CD8-positive, alpha-beta memory T cell (primary cell): Measurements from ENCODE around the gene XIRP1. TPM values are rescaled to one million over a fixed set of nuclear protein-coding genes. Genes with fewer than 3 reads are reported as not detected.

Source experiments
- CTCF ChIA-PET: fragments of 350-600 bp; sonication (Branson Sonifier 250); formaldehyde crosslinking; loops from one replicate; lab custom pipeline; 2021; ENCODE audit warnings: antibody characterized with exemption; lab: Charles Lee
- POLR2A ChIA-PET: fragments of 350-600 bp; sonication (Branson Sonifier 250); formaldehyde crosslinking; loops from one replicate; lab custom pipeline; 2021; ENCODE audit warnings: antibody characterized with exemption; lab: Charles Lee
- DNase-seq, 5 donors: peaks; one replicate each; pipeline versions ENCODE4 v3.0.0 to v3.0.0-alpha.2; 2020 to 2022; ENCODE audit warnings: mixed read lengths in 1 of 5
- H3K27ac ChIP-seq: one replicate; pipeline ENCODE4 v1.7.0; 2013; ENCODE audit warnings: low read depth, mild to moderate bottlenecking, low read length, moderate library complexity
- H3K27me3 ChIP-seq: 2 replicates; pipeline ENCODE4 v1.7.0; 2013; ENCODE audit warnings: low read length, mild to moderate bottlenecking; ENCODE audit not compliant: insufficient read depth, poor library complexity, severe bottlenecking
- H3K36me3 ChIP-seq: 2 replicates; pipeline ENCODE4 v1.7.0; 2013; ENCODE audit warnings: mild to moderate bottlenecking, low read length, moderate library complexity; ENCODE audit not compliant: insufficient read depth
- H3K4me1 ChIP-seq: 2 replicates; pipeline ENCODE4 v1.7.0; 2013; ENCODE audit warnings: mild to moderate bottlenecking, low read length, moderate library complexity; ENCODE audit not compliant: insufficient read depth
- H3K4me3 ChIP-seq: 2 replicates; pipeline ENCODE4 v1.7.0; 2013; ENCODE audit warnings: mild to moderate bottlenecking, low read length
- H3K9me3 ChIP-seq: 2 replicates; pipeline ENCODE4 v1.7.0; 2013; ENCODE audit warnings: mild to moderate bottlenecking, low read length
- H3K27ac Mint-ChIP-seq, 8 donors: one replicate each; pipeline ENCODE4 v1.8.0; 2020 to 2021; ENCODE audit warnings: mixed read lengths in 8 of 8, mild to moderate bottlenecking in 6 of 8, inconsistent platforms in 3 of 8, moderate library complexity in 3 of 8
- H3K27me3 Mint-ChIP-seq, 2 donors: one replicate each; pipeline ENCODE4 v1.8.0; 2020 to 2021; ENCODE audit warnings: mixed read lengths in 2 of 2, mild to moderate bottlenecking in 1 of 2, moderate library complexity in 1 of 2
- H3K36me3 Mint-ChIP-seq, 3 donors: one replicate each; pipeline ENCODE4 v1.8.0; 2020 to 2021; ENCODE audit warnings: mixed read lengths in 3 of 3, inconsistent platforms in 1 of 3, mild to moderate bottlenecking in 1 of 3
- H3K4me1 Mint-ChIP-seq, 3 donors: one replicate each; pipeline ENCODE4 v1.8.0; 2020 to 2021; ENCODE audit warnings: mixed read lengths in 3 of 3, inconsistent platforms in 1 of 3, mild to moderate bottlenecking in 1 of 3
- H3K4me3 Mint-ChIP-seq, 7 donors: one replicate each; pipeline ENCODE4 v1.8.0; 2020 to 2021; ENCODE audit warnings: mixed read lengths in 7 of 7, mild to moderate bottlenecking in 6 of 7, moderate library complexity in 4 of 7, inconsistent platforms in 2 of 7
- H3K9me3 Mint-ChIP-seq, 5 donors: one replicate each; pipeline ENCODE4 v1.8.0; 2020 to 2022; ENCODE audit warnings: mixed read lengths in 5 of 5, mild to moderate bottlenecking in 3 of 5, moderate library complexity in 2 of 5, inconsistent platforms in 1 of 5
- polyA plus RNA-seq: library from polyadenylated mRNA; unstranded; fragments of 300-500 nt; fragmentation: Illumina TruSeq; gene quantifications from one replicate; pipeline ENCODE4 v1.2.3, GENCODE V29; 2021
- total RNA-seq, 2 experiments: library from RNA; stranded (reverse); gene quantifications; one replicate each; pipeline ENCODE4 v1.2.3, GENCODE V29; 2021

The XIRP1 gene
- total and polyA plus RNA-seq, 3 experiments from 2014 or later: 4.1 to 5.3 TPM; not detected in 1

DNA sequence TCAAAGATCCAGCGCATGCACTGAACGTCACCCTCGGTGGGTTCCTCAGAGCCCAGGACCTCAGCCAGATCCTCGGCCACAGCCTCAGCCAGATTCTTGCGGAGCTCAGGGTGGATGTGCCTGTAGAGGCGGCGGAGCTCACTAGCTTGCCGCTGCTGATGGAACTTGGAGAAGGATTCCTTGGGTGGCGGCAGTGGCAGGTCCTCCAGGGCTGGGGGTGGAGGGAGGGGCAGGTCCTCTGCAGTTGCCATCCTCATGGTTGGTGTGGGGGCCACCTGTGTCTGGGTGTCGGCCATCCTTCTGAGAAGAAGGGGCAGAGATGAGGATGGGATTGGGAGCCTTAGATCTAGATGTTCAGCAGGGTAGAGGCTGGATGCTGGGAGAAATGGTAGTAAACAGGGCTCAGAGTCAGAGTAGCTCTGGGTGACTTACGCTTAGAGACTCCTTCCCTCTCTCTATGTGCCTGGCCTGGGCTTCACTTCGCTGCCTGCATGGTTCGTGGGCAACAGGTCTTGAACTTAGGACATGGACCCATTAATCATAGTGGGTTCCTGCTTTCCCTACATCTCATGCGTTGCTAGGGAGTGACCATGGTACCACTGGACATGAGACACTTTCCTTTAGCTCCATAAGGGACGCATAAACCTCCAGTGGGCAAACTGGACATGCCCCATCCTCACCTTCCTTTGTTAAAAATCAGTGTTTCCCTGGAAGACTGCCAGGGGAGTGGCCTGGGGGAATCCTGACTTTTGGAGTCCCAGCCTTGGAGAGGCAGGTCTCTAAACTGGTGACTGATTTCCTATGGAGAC lies 3.0 kb downstream of the XIRP1 start:
- ChIA-PET POLR2A (no interaction called here), CTCF (interaction anchor here (0.8 to 11.5 kb wide), 14 partner anchors 13 to 188 kb away, joined by 3 to 253 read pairs (median 4); no protein-coding TSS in a partner anchor)
- no peak for DNase-seq
- H3K9me3 Mint-ChIP-seq: no peaks in the 10 kb centered on the region
- no peak overlapping the region for H3K27ac ChIP-seq
- peak overlapping the region in 3 of 8 donors; percentile 3 to 80 (median 67) for H3K27ac Mint-ChIP-seq
- no peaks in the 10 kb centered on the region for H3K9me3 ChIP-seq
- H3K4me1 ChIP-seq: no peaks in the 10 kb centered on the region
- no peaks in the 10 kb centered on the region for H3K36me3 Mint-ChIP-seq
- no peak overlapping the region for H3K4me3 Mint-ChIP-seq
- H3K27me3 Mint-ChIP-seq: no peaks in the 10 kb centered on the region
- H3K27me3 ChIP-seq: no peaks in the 10 kb centered on the region
- H3K4me3 ChIP-seq: no peak overlapping the region
- H3K4me1 Mint-ChIP-seq: peaks cover 4 to 7% (median 5%) of the 10 kb centered on the region in 3 donors
- H3K36me3 ChIP-seq: no peaks in the 10 kb centered on the region

DNA sequence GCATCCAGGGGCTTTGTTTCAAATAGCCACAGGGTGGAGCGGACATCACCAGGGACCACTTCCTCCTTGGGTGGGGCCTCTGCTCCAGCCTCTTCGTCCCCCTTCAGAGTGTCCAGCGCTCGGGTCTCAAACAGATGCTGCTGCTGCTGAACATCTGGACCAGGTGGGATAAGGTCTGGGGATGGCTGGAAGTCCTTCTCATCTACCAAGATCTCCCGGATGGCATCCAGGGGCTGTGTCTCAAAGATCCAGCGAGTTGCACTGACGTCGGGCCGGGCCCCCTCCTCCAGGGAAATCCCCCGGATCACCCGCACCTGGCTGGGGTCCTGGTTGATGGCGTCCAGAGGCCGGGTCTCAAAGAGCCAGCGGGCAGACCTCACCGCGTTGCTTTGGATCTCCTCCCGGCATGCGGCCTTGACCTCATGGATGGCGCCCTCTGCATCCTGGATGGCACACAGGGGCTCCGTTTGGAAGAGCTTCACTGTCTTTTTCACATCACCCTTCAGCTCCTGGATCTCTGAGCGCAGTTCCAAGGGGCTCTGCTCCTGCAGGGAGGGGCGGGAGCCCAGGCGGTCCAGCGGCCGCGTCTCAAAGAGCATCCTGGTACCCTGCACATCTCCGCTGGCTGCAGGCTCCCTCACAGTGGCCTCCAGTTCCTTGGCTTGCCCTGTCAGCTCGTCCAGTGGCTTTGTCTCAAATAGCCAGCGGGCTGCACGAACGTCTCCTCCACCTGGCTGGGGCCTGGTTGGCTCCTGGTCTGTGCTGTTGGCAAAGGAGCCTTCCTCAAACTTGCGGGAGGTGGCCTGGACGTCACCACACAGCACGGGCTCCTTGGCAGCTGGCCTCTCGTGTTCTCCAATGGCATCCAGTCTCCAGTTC lies 3.9 kb downstream of the XIRP1 start:
- no peak overlapping the region for H3K4me3 Mint-ChIP-seq
- H3K9me3 Mint-ChIP-seq: no peaks in the 10 kb centered on the region
- no peak for DNase-seq
- peaks cover 4 to 7% (median 5%) of the 10 kb centered on the region in 3 donors for H3K4me1 Mint-ChIP-seq
- Histone ChIP-seq H3K9me3 (no peaks in the 10 kb centered on the region), H3K27ac (no peak overlapping the region), H3K4me3 (no peak overlapping the region), H3K4me1 (no peaks in the 10 kb centered on the region), H3K36me3 (no peaks in the 10 kb centered on the region), H3K27me3 (no peaks in the 10 kb centered on the region)
- POLR2A ChIA-PET: no interaction called here
- H3K27ac Mint-ChIP-seq: no peak overlapping the region
- no peaks in the 10 kb centered on the region for H3K36me3 Mint-ChIP-seq
- CTCF ChIA-PET: interaction anchor here (0.8 to 11.5 kb wide), 9 partner anchors 14 to 189 kb away, joined by 3 to 253 read pairs (median 4); no protein-coding TSS in a partner anchor
- no peaks in the 10 kb centered on the region for H3K27me3 Mint-ChIP-seq

DNA sequence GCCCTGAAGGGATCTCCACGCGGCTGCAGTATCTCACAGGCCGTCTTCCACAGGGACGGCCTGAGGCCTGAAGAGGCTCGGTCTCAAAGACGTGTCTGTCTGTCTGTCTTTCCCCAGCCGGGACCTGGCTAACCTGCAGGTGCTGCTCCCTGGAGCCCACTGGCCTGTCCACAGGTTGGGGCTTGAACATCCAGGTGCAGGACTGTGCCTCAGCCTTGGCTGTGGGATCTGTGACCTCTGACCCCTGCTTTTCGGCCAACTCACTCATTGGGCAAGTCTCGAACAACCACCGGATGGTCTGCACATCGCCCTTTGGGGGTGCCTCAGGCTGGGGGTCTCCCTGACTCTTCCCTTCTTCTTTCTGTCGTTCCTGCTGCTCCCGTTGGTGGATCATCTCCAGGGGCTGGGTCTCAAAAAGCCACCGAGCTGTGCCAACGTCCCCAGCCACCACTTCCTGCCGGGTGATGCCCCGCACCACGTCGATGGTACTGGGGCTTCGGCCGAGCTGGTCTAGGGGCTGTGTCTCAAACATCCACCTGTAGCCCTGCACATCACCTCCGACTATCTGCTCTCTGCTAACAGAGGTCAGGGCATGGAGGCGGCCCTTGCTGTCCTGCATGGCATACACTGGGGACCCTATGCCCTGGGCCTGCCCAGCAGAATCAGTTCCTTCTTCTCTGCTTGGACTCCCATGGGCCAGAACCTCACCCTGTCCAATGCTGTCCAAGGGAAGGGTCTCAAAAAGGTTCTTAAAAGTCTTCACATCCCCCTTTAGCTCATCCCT lies 4.8 kb downstream of the XIRP1 start:
- Mint-ChIP-seq H3K27me3 (no peaks in the 10 kb centered on the region), H3K27ac (peak overlapping the region in 2 of 8 donors; percentile 3 to 53), H3K4me3 (no peak overlapping the region), H3K9me3 (no peaks in the 10 kb centered on the region), H3K36me3 (no peaks in the 10 kb centered on the region), H3K4me1 (peaks cover 4 to 7% (median 5%) of the 10 kb centered on the region in 3 donors)
- H3K27ac ChIP-seq: no peak overlapping the region
- no peaks in the 10 kb centered on the region for H3K27me3 ChIP-seq
- H3K36me3 ChIP-seq: no peaks in the 10 kb centered on the region
- no peak overlapping the region for H3K4me3 ChIP-seq
- ChIA-PET POLR2A (no interaction called here), CTCF (interaction anchor here (1.1 to 11.5 kb wide), 6 partner anchors 9 to 104 kb away, joined by 3 to 253 read pairs (median 6); no protein-coding TSS in a partner anchor)
- no peaks in the 10 kb centered on the region for H3K9me3 ChIP-seq
- no peak for DNase-seq
- H3K4me1 ChIP-seq: no peaks in the 10 kb centered on the region

DNA sequence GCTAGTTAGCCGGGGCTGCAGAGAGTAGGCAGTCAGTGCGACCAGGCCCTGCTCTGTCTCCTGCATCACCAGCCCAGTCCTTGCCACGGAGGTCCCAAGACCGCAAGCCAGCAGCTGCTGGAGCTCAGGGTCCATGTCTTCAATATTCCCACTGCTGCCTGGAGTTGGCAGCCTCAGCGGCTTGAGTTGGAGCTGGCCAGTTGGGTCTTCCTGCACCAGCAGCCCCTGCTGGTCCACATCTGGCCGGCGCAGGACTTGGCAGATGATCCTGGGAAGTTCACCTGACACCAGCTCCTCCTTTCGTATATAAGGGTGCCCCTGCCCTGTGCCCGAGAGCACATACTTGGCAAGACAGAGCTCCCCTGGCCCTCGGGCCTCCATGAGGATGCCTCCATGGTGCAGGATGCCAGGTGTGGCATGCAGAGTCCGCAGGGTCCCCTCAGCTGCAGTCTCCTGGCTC lies 5.7 kb downstream of the XIRP1 start:
- DNase-seq: no peak
- Mint-ChIP-seq H3K4me3 (no peak overlapping the region), H3K27me3 (no peaks in the 10 kb centered on the region), H3K27ac (no peak overlapping the region), H3K9me3 (no peaks in the 10 kb centered on the region), H3K4me1 (peaks cover 4 to 8% (median 7%) of the 10 kb centered on the region in 3 donors), H3K36me3 (no peaks in the 10 kb centered on the region)
- no peaks in the 10 kb centered on the region for H3K9me3 ChIP-seq
- no peaks in the 10 kb centered on the region for H3K36me3 ChIP-seq
- H3K27me3 ChIP-seq: no peaks in the 10 kb centered on the region
- H3K4me1 ChIP-seq: no peaks in the 10 kb centered on the region
- POLR2A ChIA-PET: no interaction called here
- no peak overlapping the region for H3K27ac ChIP-seq
- CTCF ChIA-PET: interaction anchor here (1.1 to 1.6 kb wide), 5 partner anchors 9 to 105 kb away, joined by 3 to 9 read pairs (median 4); no protein-coding TSS in a partner anchor
- H3K4me3 ChIP-seq: no peak overlapping the region

DNA sequence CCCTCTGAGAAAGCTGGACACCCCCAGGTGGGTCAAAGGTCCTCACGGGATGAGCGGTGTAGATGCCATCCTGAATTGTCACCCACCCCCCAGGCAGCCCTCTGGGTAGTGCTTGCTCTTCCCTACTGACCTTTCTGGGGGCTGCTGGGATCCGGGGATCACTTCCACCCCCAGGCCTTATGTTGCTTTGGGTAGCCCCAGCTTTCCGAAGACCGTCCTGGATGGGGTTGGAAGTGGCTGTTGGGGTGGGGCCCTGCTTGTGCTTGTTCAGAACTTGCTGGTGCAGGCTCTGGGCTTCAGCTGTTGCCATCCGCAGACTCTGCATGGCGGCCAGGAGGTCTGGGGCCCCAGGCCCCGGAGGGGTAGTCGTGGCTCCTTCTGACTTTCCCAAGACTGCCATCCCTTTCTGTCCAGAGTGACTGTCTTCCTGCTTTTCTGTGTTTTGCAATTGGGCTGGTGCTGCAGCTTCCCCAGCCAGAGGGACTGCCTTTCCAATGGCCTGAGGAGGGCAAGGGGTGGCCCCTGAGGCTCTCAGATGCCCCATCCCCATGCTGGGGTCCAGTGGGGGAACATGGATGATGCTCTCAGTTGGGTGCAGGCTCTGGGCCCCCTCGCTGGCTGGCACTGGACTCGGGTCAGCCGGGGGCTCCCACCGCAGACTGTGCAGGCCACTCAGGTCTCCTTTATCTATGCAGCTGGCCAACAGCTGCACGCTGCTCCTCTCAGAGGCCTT lies 6.3 kb downstream of the XIRP1 start:
- H3K27me3 ChIP-seq: no peaks in the 10 kb centered on the region
- CTCF ChIA-PET: interaction anchor here (0.9 to 1.6 kb wide), 8 partner anchors 8 to 106 kb away, joined by 3 to 9 read pairs (median 4); no protein-coding TSS in a partner anchor
- H3K27ac ChIP-seq: no peak overlapping the region
- Mint-ChIP-seq H3K4me3 (no peak overlapping the region), H3K27ac (peak overlapping the region in 1 of 8 donors; percentile 94), H3K36me3 (no peaks in the 10 kb centered on the region), H3K27me3 (no peaks in the 10 kb centered on the region), H3K4me1 (peaks cover 7 to 11% (median 10%) of the 10 kb centered on the region in 3 donors), H3K9me3 (no peaks in the 10 kb centered on the region)
- peaks cover 3% of the 10 kb centered on the region for H3K4me1 ChIP-seq
- H3K36me3 ChIP-seq: no peaks in the 10 kb centered on the region
- POLR2A ChIA-PET: no interaction called here
- no peak overlapping the region for H3K4me3 ChIP-seq
- no peak for DNase-seq
- no peaks in the 10 kb centered on the region for H3K9me3 ChIP-seq

DNA sequence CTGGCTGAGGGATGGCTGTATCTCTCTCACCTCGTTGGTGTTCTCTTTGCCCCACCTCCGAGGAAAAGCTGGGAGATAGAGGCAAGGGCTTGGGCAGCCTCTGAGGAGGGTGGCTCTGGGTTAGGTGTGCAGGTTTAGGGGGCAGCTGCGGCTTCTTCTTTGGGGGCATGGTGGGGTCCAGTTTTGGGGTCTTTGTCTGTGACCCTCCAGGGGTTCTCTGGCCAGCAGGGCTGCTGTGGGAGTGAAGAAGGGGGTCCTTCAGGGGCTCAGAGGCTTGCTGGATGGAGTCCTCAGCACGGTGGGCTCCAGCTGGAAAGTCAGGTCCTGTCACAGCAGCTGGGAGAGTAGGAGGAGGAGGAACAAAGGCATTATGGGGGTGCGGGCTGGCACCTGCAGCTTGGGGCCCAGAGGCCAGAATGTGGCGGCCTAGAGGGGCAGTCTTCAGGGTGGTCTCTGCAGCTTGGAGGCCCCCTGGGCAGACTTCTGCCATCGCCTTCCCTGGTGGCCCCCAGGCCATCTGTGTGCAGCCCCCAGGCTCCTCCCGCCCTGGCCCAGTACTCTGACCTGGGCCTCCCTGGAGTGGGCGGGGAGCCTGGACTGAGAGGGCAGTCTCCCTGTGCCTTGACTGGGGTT lies 7.0 kb downstream of the XIRP1 start:
- Mint-ChIP-seq H3K4me1 (peaks cover 12 to 14% (median 14%) of the 10 kb centered on the region in 3 donors), H3K27ac (peak overlapping the region in 1 of 8 donors; percentile 83)

More for the DNA sequence above, 7.0 kb downstream of the XIRP1 start:
- POLR2A ChIA-PET: no interaction called here
- Histone ChIP-seq H3K4me3 (no peak overlapping the region), H3K36me3 (no peaks in the 10 kb centered on the region), H3K27ac (no peak overlapping the region), H3K9me3 (no peaks in the 10 kb centered on the region), H3K4me1 (peaks cover 7% of the 10 kb centered on the region), H3K27me3 (no peaks in the 10 kb centered on the region)
- DNase-seq: no peak
- no peaks in the 10 kb centered on the region for H3K27me3 Mint-ChIP-seq
- no peaks in the 10 kb centered on the region for H3K9me3 Mint-ChIP-seq
- no peak overlapping the region for H3K4me3 Mint-ChIP-seq
- CTCF ChIA-PET: interaction anchor here (0.9 to 1.8 kb wide), 7 partner anchors 10 to 107 kb away, joined by 3 to 11 read pairs (median 4); no protein-coding TSS in a partner anchor
- no peaks in the 10 kb centered on the region for H3K36me3 Mint-ChIP-seq
